Activated naive CD4-positive, alpha-beta T cell treated with anti-CD3 and anti-CD28 coated beads for 36 hours (primary cell): ENCODE data around the gene TYW1. TPM values are rescaled to one million over a fixed set of nuclear protein-coding genes. Genes with fewer than 3 reads are reported as not detected.
"Not testable (repeated sequence)": the region's sequence is repeated elsewhere in the genome, so short reads cannot be mapped to it uniquely, and the experiment has no call there.

Experiments
- CTCF ChIA-PET: fragments of 350-600 bp; sonication (Branson Sonifier 250); formaldehyde crosslinking; loops from one replicate; lab custom pipeline; 2021; ENCODE audit warnings: antibody characterized with exemption; lab: Charles Lee
- DNase-seq: peaks from one replicate; pipeline ENCODE4 v3.0.0-alpha.2; 2020
- H3K27ac Mint-ChIP-seq: one replicate; pipeline ENCODE4 v1.8.0; 2021; ENCODE audit warnings: mild to moderate bottlenecking, mixed read lengths
- H3K27me3 Mint-ChIP-seq: one replicate; pipeline ENCODE4 v1.8.0; 2021; ENCODE audit warnings: low read depth, mixed read lengths
- H3K36me3 Mint-ChIP-seq: one replicate; pipeline ENCODE4 v1.8.0; 2021; ENCODE audit warnings: low read depth, mixed read lengths
- H3K4me1 Mint-ChIP-seq: one replicate; pipeline ENCODE4 v1.8.0; 2021; ENCODE audit warnings: low read depth, mixed read lengths
- H3K4me3 Mint-ChIP-seq: one replicate; pipeline ENCODE4 v1.8.0; 2021; ENCODE audit warnings: mild to moderate bottlenecking, moderate library complexity, mixed read lengths
- H3K9me3 Mint-ChIP-seq: one replicate; pipeline ENCODE4 v1.8.0; 2021; ENCODE audit warnings: mixed read lengths
- intact Hi-C: fragments of 100-400 bp; cut with micrococcal nuclease; formaldehyde crosslinking; loops from one replicate; pipeline ENCODE4 v1.15.1; 2023
- total RNA-seq, 2 experiments: library from RNA; stranded (reverse); gene quantifications; one replicate each; pipeline ENCODE4 v1.2.3, GENCODE V29; 2021

The TYW1 gene
- total RNA-seq, 2 experiments from 2014 or later: 12.9 to 13.5 TPM

DNA sequence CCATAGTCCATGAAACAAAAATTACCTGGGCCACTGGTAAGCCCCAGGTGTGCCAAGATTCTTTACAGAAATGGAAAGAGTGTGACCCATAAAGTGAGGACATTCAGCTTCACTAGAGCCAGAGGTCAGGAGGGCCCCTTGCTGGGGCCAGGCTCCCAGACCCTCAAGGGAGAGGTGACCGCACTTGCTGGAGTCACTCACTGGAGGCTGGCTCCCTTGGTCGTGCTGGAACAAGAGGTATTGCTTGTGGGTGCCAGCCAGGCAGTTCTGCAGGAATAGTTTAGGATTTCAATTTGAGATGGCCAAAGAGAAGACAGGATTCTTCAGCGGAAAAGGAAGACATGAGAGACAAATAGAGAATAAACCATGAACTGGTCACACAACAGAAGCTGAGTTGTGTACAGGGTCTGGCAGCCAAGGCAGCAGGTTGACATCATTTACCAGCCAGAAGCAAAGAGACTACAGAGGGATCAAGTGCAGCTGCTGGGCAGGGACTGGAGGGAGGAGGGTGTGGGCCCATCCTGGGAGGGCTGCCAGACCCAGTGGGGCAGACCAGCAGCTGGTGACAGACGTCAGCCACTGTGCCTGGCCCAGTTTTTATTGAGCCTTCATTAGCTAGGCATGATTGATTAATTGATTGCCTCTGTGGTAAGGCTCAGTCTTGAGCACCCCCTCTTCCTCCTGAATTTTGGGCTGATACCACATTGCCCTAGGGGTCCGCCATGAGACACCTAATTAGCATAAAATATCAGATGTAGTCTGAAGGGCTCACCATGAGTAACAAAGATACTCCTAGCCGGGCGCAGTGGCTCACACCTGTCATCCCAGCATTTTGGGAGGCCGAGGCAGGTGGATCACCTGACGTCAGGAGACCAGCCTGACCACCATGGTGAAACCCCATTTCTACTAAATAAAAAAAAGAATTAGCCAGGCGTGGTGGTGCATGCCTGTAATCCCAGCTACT lies 40.1 kb downstream of the TYW1 start:
- DNase-seq, H3K4me3 Mint-ChIP-seq, H3K27me3 Mint-ChIP-seq, H3K4me1 Mint-ChIP-seq, H3K27ac Mint-ChIP-seq, H3K9me3 Mint-ChIP-seq, intact Hi-C loops: not testable (repeated sequence)
- CTCF ChIA-PET: interaction anchor here (1.3 kb wide), 1 partner anchor 95 kb away, joined by 3 read pairs; no protein-coding TSS in a partner anchor
- peaks cover 21% of the 10 kb centered on the region for H3K36me3 Mint-ChIP-seq

GRCh38 chr7:67040832-67041231 lies 44.2 kb downstream of the TYW1 start:
- DNase-seq, H3K4me1 Mint-ChIP-seq, H3K36me3 Mint-ChIP-seq, H3K27ac Mint-ChIP-seq, H3K27me3 Mint-ChIP-seq, H3K9me3 Mint-ChIP-seq, H3K4me3 Mint-ChIP-seq, intact Hi-C loops: not testable (repeated sequence)
- CTCF ChIA-PET: interaction anchor here (0.6 to 1.2 kb wide), 8 partner anchors 36 to 443 kb away, joined by 3 to 8 read pairs (median 4); partner anchors contain the start of gene TYW1

DNA sequence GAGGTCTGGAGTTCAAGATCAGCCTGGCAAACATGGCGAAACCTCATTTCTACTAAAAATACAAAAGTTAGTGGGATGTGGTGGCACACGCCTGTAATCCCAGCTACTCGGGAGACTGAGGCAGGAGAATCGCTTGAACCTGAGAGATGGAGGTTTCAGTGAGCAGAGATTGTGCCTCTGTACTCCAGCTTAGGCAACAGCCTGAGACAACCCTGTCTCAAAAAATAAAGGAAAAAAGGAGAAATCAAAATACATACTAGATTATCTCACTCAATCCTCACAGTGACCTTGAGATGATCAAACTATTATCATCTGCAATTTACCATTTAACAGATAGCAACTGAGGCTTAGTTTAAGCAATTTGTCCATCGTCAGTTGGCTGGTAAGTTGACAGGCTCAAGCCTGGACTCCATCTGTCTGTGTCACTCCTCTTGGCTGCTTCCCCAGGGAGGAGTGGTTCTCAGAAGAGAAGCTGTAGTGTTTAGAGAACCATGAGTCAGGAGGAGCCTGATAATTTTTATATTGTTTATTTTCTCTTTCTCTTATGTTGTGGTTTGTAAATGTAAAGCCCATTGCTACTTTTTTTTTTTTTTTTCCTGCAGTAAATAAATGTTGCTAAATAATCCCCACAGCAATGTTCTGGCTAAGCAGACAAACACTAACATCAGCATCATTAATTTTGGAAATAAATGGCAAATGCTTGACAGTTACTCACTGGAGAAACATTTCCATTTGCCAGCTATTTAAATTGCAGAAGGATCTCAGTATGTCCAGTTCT lies 46.3 kb downstream of the TYW1 start:
- H3K27me3 Mint-ChIP-seq, H3K4me3 Mint-ChIP-seq, H3K4me1 Mint-ChIP-seq, H3K27ac Mint-ChIP-seq, H3K9me3 Mint-ChIP-seq, DNase-seq, intact Hi-C loops, H3K36me3 Mint-ChIP-seq, CTCF ChIA-PET: not testable (repeated sequence)

DNA sequence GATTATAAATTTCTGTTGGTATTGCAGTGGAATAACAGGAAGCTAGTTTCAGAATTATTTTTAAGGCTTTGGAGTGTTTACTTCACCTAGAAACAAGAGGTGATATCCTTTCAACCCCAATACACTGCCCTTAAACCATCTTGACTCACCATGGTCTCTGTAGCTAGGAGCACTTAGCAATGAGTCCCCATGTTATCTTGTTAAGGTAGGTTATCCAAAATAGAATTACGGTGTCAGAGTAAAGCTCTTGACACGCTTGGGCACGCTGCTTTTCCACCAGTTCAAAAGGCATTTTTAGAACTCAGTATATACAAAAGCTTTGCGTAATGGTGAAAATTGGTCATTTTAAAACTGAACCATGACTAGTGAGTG lies 46.9 kb downstream of the TYW1 start:
- intact Hi-C loops: not testable (repeated sequence)

DNA sequence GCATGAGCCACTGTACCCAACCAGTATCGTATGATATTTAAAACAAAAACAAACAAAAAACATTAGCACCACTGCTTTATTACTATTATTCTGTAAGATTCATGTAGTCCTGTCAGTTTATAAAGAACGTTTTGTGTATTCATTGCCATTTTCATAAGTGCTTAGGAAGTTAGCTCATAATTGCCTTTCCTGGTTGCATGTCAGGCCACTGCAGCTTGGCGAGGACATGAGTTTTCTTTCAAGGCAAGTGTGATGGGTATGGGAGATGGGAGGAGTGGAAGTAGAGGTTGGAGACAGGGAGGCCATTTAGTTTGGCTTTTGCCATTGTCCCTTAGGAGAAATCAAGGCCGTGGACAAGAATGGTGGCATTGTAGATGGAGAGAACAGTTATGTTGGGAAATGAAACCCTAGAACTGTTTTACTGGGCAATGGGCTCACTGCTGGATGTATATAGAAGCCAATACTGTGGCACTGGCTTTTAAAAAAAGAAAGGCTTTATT lies 48.9 kb downstream of the TYW1 start:
- Mint-ChIP-seq H3K36me3 (peaks cover 17% of the 10 kb centered on the region), H3K27ac (no peak overlapping the region), H3K4me3 (no peak overlapping the region), H3K9me3 (no peaks in the 10 kb centered on the region), H3K4me1 (peaks cover 6% of the 10 kb centered on the region), H3K27me3 (no peaks in the 10 kb centered on the region)
- DNase-seq: no peak
- CTCF ChIA-PET: no interaction called here
- intact Hi-C loops: no loop called here

More for the DNA sequence above, 46.9 kb downstream of the TYW1 start:
- H3K27ac Mint-ChIP-seq, H3K4me3 Mint-ChIP-seq, CTCF ChIA-PET, H3K27me3 Mint-ChIP-seq, H3K9me3 Mint-ChIP-seq, H3K36me3 Mint-ChIP-seq, H3K4me1 Mint-ChIP-seq, DNase-seq: not testable (repeated sequence)

GRCh38 chr7:67046819-67047218 lies 50.2 kb downstream of the TYW1 start:
- H3K27ac Mint-ChIP-seq, DNase-seq, H3K4me1 Mint-ChIP-seq, H3K4me3 Mint-ChIP-seq, intact Hi-C loops, CTCF ChIA-PET, H3K27me3 Mint-ChIP-seq, H3K9me3 Mint-ChIP-seq: not testable (repeated sequence)
- peaks cover 29% of the 10 kb centered on the region for H3K36me3 Mint-ChIP-seq

- Mint-ChIP-seq H3K36me3 (peaks cover 45% of the 10 kb centered on the region), H3K4me1 (peaks cover 16% of the 10 kb centered on the region)
- H3K27ac Mint-ChIP-seq, CTCF ChIA-PET, H3K4me3 Mint-ChIP-seq, intact Hi-C loops, H3K9me3 Mint-ChIP-seq, H3K27me3 Mint-ChIP-seq, DNase-seq: not testable (repeated sequence)
Measured at GRCh38 chr7:67049908-67050307, 53.3 kb downstream of the TYW1 start.

DNA sequence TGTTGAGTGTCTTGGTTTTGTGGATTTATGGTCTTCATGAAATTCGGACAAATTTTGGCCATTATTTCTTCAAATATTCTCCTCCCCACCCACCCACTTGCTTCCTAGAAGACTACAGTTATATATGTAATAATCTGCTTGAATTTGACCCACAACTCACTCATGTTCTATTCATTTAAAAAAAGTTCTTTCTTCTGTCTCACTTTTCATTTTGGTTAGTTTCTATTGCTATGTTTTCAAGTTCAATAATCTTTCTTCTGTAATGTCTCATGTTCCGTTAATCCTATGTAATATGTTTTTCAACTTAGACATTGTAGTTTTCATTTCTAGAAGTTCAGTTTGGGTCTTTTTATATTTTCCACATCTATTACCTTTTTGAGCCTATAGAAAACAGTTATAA lies 55.5 kb downstream of the TYW1 start:
- DNase-seq, intact Hi-C loops, CTCF ChIA-PET, H3K27me3 Mint-ChIP-seq, H3K4me3 Mint-ChIP-seq, H3K9me3 Mint-ChIP-seq: not testable (repeated sequence)
- Mint-ChIP-seq H3K36me3 (peaks cover 51% of the 10 kb centered on the region), H3K27ac (peak overlapping the region; percentile 14), H3K4me1 (peaks cover 17% of the 10 kb centered on the region)

- Mint-ChIP-seq H3K27me3 (no peaks in the 10 kb centered on the region), H3K36me3 (peaks cover 44% of the 10 kb centered on the region), H3K9me3 (peaks cover 5% of the 10 kb centered on the region), H3K27ac (no peak overlapping the region), H3K4me3 (no peak overlapping the region), H3K4me1 (peaks cover 12% of the 10 kb centered on the region)
- CTCF ChIA-PET: no interaction called here
- intact Hi-C loops: no loop called here
- no peak for DNase-seq
Measured at GRCh38 chr7:67056683-67057082, 60.0 kb downstream of the TYW1 start.

DNA sequence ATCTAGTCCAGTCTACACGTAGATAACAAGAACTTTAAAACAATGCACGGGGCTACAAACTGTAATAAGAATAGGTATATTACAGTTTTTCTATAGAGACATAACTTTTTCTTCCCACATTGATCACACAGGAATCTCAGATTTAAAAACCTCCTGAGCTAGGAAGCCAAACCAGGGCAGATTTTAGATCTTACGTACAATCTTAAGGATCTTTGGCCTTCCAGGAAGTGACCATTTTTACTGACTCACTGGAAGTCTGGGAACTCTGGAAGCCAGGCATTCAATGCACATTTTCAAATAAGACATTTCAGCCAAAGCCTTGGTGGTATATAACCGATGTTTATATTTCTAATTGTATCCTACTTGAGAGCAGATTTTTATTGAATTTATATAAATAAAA lies 64.7 kb downstream of the TYW1 start:
- H3K27ac Mint-ChIP-seq, H3K9me3 Mint-ChIP-seq, H3K4me1 Mint-ChIP-seq, DNase-seq, H3K4me3 Mint-ChIP-seq, intact Hi-C loops, H3K27me3 Mint-ChIP-seq: not testable (repeated sequence)
- peaks cover 40% of the 10 kb centered on the region for H3K36me3 Mint-ChIP-seq
- CTCF ChIA-PET: interaction anchor here (0.6 kb wide), 1 partner anchor 62 kb away, joined by 3 read pairs; no protein-coding TSS in a partner anchor

GRCh38 chr7:67062802-67063201 lies 66.2 kb downstream of the TYW1 start:
- H3K27ac Mint-ChIP-seq, intact Hi-C loops, H3K4me3 Mint-ChIP-seq, CTCF ChIA-PET, H3K4me1 Mint-ChIP-seq, DNase-seq, H3K27me3 Mint-ChIP-seq, H3K9me3 Mint-ChIP-seq: not testable (repeated sequence)
- H3K36me3 Mint-ChIP-seq: peaks cover 45% of the 10 kb centered on the region

- CTCF ChIA-PET, intact Hi-C loops, H3K4me1 Mint-ChIP-seq, DNase-seq, H3K27me3 Mint-ChIP-seq, H3K4me3 Mint-ChIP-seq: not testable (repeated sequence)
- Mint-ChIP-seq H3K27ac (peak overlapping the region; percentile 39), H3K9me3 (peaks cover 15% of the 10 kb centered on the region), H3K36me3 (peaks cover 57% of the 10 kb centered on the region)
Measured at GRCh38 chr7:67066950-67067622, 70.5 kb downstream of the TYW1 start.
